Pancreas (tissue), 10 donors: ENCODE results near the gene NEK6. TPM values are rescaled to one million over a fixed set of nuclear protein-coding genes. Genes with fewer than 3 reads are reported as not detected.

Source experiments
- ATAC-seq, 4 donors: fragments of 200-7000 bp; cut with Tn5 transposase; one replicate each; pipeline versions ENCODE4 v1.8.0 to v1.9.1; 2020; ENCODE audit warnings: mild to moderate bottlenecking in 4 of 4, moderate library complexity in 4 of 4
- DNase-seq, 6 donors: peaks; one replicate each; pipeline ENCODE4 v3.0.0-alpha.2; 2020
- FAIRE-seq: peaks from 2 replicates; lab custom pipeline; 2012; peaks lifted over from hg19 to GRCh38; lab: Jason Lieb, UNC
- H3K27ac ChIP-seq, 4 donors: fragments of 200-600 bp; sonication (generic); 1 replicate in 3 of 4; 2 replicates in 1 of 4; pipeline versions ENCODE4 v1.5.0 to v1.8.0; 2020
- H3K27me3 ChIP-seq, 4 donors: fragments of 200-600 bp; one replicate each; pipeline ENCODE4 v1.8.0; 2021
- H3K36me3 ChIP-seq, 3 donors: fragments of 200-600 bp; sonication (generic) in 1 of 3; one replicate each; pipeline versions ENCODE4 v1.5.0 to v1.8.0; 2020 to 2021
- H3K4me1 ChIP-seq, 3 donors: fragments of 200-600 bp; one replicate each; pipeline ENCODE4 v1.8.0; 2021
- H3K4me3 ChIP-seq, 4 donors: fragments of 200-600 bp; sonication (generic) in 2 of 4; one replicate each; pipeline versions ENCODE4 v1.5.0 to v1.8.0; 2020 to 2021
- H3K9me3 ChIP-seq, 4 donors: fragments of 200-600 bp; one replicate each; pipeline ENCODE4 v1.8.0; 2021
- WGBS, 2 donors: extraction: QIAGEN DNeasy Blood & Tissue Kit; methylation state at CpG; one replicate each; pipeline ENCODE4 v1.1.7; 2013; 5-methylcytosine and 5-hydroxymethylcytosine counted together
- intact Hi-C, 3 donors: fragments of 100-400 bp; cut with DNase I; formaldehyde crosslinking; loops; one replicate each; pipeline versions ENCODE4 v1.11.1 to v1.14.2; 2022
- polyA plus RNA-seq, 2 donors: library from polyadenylated mRNA; stranded (reverse); fragments of 200-250 nt; gene quantifications; one replicate each; pipeline ENCODE4 v1.2.3, GENCODE V29; 2013
- total RNA-seq, 6 donors: library from RNA; stranded (reverse); fragmentation: NEBNext Ultra II Directional in 4 of 6; extraction: Animal tissue kit (Norgen Biotek cat#: 25700) in 4 of 6; gene quantifications; one replicate each; pipeline versions ENCODE4 v1.2.1 to v1.2.4, GENCODE V29; 2021 to 2023
- TF ChIP-seq, protein P1 (sequence below), 4 donors: fragments of 200-600 bp; sonication (generic) in 3 of 4; IDR thresholded peaks; one replicate each; pipeline versions ENCODE4 v1.5.0 to v1.8.0; 2021; ENCODE audit warnings: antibody characterized with exemption in 4 of 4
- donor health status: healthy with polysubstance abuse.
- donor health status: DM: no; HTN: no; CAD: no; lungs with moderate emphysema.
- donor health status: DM: no; HTN: no; CAD: no.
- donor health status: control.
- donor health status: control.
- donor health status: Bipolar disorder and iron deficiency.
- donor health status: DM: yes; HTN: yes; CAD: no.
- donor health status: DM: no; HTN: no; CAD: no.
- donor health status: DM: no; HTN: no; CAD: no.
- donor health status: DM: yes; HTN: yes; CAD: no.

NEK6 gene
- total and polyA plus RNA-seq, 8 donors, result 7.8 to 67.0 (median 29.7) TPM

DNA sequence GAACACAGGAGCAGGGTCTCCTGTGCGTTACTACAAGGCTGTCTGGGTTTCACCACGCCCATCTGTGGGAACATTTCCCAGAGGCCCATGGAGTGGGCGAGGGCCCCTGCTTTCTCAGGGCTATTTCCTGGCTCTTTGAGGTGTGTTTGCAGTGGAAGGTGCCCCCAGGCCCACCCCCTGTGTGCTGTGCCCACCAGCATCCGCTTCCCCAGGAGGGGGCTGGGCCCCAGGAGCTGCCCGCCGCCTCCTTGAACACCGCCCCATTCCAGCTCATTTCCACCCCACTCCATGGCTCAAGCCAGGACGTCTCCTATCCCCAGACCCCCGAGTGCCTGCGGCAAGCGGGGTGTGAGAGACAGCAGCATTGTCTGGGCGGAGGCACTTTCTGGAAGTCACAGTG is 70.5 kb downstream of the NEK6 start:
- FAIRE-seq (no peak), DNase-seq (peak in 1 of 6 donors; percentile 42), ATAC-seq (no peak)
- TF ChIP-seq, protein P1, sequence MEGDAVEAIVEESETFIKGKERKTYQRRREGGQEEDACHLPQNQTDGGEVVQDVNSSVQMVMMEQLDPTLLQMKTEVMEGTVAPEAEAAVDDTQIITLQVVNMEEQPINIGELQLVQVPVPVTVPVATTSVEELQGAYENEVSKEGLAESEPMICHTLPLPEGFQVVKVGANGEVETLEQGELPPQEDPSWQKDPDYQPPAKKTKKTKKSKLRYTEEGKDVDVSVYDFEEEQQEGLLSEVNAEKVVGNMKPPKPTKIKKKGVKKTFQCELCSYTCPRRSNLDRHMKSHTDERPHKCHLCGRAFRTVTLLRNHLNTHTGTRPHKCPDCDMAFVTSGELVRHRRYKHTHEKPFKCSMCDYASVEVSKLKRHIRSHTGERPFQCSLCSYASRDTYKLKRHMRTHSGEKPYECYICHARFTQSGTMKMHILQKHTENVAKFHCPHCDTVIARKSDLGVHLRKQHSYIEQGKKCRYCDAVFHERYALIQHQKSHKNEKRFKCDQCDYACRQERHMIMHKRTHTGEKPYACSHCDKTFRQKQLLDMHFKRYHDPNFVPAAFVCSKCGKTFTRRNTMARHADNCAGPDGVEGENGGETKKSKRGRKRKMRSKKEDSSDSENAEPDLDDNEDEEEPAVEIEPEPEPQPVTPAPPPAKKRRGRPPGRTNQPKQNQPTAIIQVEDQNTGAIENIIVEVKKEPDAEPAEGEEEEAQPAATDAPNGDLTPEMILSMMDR (IDR thresholded peaks at IDR 0.05), result no peak
- Histone ChIP-seq H3K9me3 (no peaks in the 10 kb centered on the region), H3K36me3 (peaks cover 6 to 21% (median 6%) of the 10 kb centered on the region in 3 donors), H3K27me3 (no peaks in the 10 kb centered on the region), H3K4me1 (no peaks in the 10 kb centered on the region), H3K4me3 (no peak overlapping the region), H3K27ac (no peak overlapping the region)
- WGBS, 2 donors, result 93 to 94% methylated on average over 12 of the region's 12 CpGs
- intact Hi-C loops, result no loop called here

DNA sequence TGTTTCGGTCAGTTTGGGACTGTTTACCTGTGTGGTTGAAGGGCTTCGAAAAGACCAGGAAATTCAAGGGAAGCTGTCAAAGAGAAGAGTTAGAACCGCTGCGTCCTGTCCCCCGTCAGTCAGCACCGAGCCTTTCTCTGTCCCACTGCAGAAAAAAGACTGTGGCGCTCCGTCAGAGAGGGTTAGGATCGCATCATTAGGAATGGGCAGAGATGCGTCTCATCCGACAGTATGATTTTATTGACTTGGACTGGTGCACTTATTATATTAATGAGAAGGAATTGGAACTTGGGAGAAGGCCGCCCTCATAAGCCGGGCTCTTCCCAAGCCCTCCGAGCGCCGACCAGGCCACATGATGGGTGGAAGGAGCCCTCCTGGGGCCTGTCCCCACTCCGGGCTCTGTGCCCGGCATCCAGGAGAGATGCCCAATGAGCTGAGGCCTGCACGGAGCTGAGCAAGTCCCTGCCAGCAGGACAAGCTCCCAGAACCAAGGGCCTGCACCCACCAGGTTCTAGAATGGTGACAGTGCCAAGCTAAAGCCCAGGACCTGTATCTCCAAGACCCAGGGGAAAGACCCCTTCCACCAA is 71.5 kb downstream of the NEK6 start:
- TF ChIP-seq, protein P1 (IDR thresholded peaks at IDR 0.05), result no peak
- H3K27me3 ChIP-seq, result no peaks in the 10 kb centered on the region
- FAIRE-seq (no peak), ATAC-seq (no peak), DNase-seq (peak in 1 of 6 donors; percentile 52)
- 93 to 94% methylated on average over 19 of the region's 19 CpGs for WGBS, 2 donors
- no peaks in the 10 kb centered on the region for H3K4me1 ChIP-seq
- H3K27ac ChIP-seq, result no peak overlapping the region
- intact Hi-C loops, result no loop called here
- peaks cover 6 to 21% (median 6%) of the 10 kb centered on the region in 3 donors for H3K36me3 ChIP-seq
- H3K4me3 ChIP-seq, result no peak overlapping the region
- H3K9me3 ChIP-seq, result no peaks in the 10 kb centered on the region

DNA sequence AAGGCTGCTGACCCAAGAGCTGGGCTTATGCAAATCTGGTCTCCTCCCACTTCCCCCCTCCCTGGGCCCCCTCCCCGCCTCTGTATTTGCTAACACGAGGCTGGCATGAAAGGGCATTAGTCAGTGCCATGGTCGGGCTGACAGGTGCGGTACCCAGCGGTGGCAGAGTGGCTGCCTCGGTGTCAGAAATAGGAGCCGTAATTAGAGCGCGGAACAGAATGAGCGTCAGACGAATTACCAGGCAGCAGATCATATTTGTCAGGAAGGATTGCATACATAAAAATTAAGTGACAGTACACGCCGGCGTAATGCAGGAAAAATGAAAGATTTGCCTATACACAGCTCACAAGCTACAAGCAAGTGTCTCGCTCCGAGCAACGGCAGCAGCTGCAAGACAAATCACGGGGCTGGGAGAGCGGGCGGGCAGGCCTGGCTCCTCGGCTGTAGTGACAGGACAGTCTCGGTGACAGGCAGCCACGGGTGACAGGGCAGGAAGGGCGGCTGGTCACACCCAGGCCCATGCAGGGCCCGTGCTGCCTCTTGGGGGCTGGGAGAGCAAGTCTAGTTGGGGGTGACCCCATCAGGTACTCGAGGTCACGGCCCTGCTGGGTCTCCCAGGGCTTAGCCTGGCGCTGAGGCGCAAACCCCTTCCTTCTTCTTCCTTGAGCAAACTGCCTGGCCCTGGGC is 72.4 kb downstream of the NEK6 start:
- no peaks in the 10 kb centered on the region for H3K9me3 ChIP-seq
- FAIRE-seq, result no peak
- H3K4me3 ChIP-seq, result no peak overlapping the region
- H3K4me1 ChIP-seq, result no peaks in the 10 kb centered on the region
- no peak overlapping the region for H3K27ac ChIP-seq
- no peak for ATAC-seq
- intact Hi-C loops, result no loop called here
- H3K27me3 ChIP-seq, result no peaks in the 10 kb centered on the region
- TF ChIP-seq, protein P1 (IDR thresholded peaks at IDR 0.05), result no peak
- DNase-seq, result peak in 1 of 6 donors; percentile 64
- WGBS, 2 donors, result 89 to 91% methylated on average over 29 of the region's 29 CpGs
- peaks cover 6 to 21% (median 6%) of the 10 kb centered on the region in 3 donors for H3K36me3 ChIP-seq

DNA sequence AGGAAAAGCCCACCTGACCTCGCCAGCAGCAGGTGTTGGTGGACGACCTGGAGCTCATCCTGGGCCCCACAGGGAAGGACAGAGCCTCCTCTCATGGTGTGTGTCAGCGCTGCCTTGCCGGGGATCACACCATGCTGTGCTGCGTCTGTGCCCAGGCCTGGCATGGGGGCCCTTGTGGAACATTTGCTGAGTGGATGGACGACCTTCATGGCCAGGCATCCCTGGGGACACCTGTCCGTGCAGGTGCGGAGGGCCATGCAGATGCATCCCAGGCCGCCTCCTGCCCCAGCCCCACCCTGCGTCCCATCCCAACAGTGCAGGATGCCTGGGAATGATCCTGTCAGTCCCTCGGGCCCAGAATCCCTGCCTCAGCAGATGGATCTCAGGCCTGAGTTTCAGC is 73.8 kb downstream of the NEK6 start:
- peak in 1 of 6 donors; percentile 40 for DNase-seq
- Histone ChIP-seq H3K4me1 (no peaks in the 10 kb centered on the region), H3K4me3 (no peak overlapping the region), H3K27me3 (no peaks in the 10 kb centered on the region), H3K27ac (no peak overlapping the region), H3K36me3 (peaks cover 4 to 26% (median 6%) of the 10 kb centered on the region in 3 donors), H3K9me3 (no peaks in the 10 kb centered on the region)
- intact Hi-C loops, result no loop called here
- ATAC-seq, result no peak
- no peak for FAIRE-seq
- 86 to 89% methylated on average over 11 of the region's 11 CpGs for WGBS, 2 donors
- TF ChIP-seq, protein P1 (IDR thresholded peaks at IDR 0.05), result no peak
